ENCODE data around the gene SNX22.
"Not testable (repeated sequence)": the region's sequence is repeated elsewhere in the genome, so short reads cannot be mapped to it uniquely, and the experiment has no call there.

The SNX22 gene

DNA sequence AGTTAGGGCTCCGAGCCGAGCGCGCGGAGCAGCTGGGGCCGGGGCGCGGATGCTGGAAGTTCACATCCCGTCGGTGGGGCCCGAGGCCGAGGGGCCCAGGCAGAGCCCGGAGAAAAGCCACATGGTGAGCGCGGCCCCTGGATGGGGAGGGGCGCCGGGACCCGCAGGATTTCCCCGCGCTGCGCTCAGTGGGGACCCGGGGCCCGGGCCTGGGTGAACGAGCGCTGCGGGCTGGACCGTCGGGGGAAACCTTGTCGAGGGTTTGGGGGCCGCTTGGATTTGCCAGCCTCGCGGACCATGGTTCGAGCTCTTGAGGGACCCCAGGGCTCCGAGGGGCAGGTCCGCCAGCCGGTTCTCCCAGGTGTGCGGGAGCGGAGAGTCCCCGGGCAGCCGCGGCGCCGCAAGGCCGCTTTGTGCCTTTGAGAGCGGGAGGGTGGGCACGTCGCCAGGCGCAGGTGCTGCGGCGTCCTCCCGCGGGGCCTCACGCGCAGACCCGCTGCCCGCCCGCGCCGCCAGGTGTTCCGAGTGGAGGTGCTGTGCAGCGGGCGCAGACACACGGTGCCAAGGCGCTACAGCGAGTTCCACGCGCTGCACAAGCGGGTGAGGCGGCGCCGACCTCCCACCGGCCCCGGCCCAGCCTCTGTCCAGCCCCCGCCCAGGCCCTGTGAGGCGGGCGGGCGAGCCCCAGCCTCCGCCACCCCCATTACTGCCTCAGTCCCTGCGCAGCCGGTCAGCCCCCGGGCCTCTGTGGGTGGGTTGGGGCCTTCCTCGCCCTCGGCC is at the start of gene SNX22:
Gene SNX22 (plus strand): TSS at position 5 of the 780 bp plus-strand sequence. CDS start 45 bp downstream, at position 50.
- DNase-seq, result peak in 4 of 51 donors; percentile 33 to 57 (median 46)

DNA sequence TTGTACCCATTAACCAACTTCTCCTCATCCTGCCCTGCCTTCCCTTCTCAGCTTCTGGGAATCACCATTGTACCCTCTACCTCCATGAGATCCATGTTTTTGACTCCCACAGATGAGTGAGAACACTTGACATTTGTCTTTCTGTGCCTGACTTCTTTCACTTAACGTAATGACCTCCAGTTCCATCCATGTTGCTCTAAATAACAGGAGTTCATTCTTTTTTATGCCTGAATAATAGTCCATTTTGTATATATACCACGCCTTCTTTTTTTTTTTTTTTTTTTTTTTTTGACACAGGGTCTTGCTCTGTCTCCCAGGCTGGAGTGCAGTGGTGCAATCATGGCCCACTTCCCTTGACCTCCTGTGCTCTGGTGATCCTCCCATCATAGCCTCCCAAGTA is 49.0 kb upstream of the SNX22 start:
- no peak for DNase-seq

DNA sequence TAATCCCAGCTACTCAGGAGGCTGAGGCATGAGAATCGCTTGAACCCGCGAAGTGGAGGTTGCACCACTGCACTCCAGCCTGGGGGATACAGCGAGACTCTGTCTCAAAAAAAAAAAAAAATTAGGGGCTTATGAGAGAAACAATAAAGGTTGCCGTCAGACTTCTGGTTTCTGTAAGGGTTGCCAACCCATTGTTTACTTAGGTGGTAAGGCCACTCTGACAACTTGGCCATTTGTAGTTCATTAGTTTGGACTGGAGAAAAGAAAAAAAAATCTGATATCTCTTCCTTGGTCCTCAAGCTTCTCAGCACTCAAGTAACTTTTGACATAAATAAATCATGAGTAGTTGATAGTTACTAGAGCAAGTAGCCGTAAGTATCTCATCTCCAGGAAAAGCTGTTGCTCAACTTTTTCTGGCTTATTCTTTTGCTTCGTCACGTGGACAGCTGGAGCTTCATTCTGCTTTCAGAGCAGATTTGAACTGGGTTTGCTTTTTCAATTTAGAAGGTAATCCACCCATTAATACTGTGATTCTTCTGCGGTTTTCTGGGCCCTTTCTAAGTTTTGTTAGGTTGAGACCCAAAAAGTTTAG is 46.3 kb upstream of the SNX22 start:
- DNase-seq, result peak in 1 of 51 donors; percentile 1

DNA sequence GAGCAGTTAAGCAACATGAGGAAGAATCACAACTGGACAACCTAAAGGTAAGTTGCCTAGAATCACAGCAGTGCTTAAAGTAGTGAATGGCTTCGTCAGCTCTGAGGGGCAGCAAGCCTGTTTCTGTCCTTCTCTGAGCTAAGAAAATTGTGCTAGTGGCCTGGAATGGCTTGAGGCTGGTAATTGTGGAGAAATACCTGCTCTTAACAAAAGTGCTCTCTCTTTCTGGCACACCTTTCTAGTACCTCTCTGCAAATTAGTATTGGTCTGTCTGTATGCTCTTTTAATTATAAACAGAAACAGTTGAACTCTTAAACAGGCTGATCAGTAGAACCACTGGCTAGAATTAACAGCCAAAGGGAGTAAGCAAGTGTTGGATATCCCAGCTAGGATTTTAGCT is 44.2 kb upstream of the SNX22 start:
- DNase-seq, result no peak

DNA sequence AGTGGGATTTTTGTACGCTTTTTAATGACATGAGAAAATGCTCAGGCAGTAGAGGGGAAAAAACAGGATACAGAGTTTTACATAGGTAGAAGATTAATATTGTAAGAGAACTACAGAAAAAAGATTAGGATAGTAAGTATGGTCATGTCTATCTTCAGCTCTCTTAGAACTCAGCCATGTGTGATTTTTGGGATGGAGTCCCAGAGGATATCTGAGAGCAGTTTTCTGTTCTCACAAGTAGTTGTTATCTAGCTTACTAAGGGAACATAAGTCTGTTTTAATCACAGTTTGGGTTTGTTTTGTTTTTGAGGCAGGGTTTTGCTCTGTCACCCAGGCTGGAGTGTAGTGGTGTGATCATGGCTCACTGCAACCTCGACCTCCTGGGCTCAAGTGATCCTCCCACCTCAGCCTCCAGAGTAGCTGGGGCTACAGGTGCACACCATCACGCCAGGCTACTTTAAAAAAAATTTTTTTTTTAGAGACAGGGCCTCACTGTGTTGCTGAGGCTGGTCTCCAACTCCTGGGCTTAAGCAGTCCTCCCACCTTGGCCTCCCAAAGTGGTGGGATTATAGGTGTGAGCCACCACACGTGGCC is 41.3 kb upstream of the SNX22 start:
- DNase-seq, result not testable (repeated sequence)

DNA sequence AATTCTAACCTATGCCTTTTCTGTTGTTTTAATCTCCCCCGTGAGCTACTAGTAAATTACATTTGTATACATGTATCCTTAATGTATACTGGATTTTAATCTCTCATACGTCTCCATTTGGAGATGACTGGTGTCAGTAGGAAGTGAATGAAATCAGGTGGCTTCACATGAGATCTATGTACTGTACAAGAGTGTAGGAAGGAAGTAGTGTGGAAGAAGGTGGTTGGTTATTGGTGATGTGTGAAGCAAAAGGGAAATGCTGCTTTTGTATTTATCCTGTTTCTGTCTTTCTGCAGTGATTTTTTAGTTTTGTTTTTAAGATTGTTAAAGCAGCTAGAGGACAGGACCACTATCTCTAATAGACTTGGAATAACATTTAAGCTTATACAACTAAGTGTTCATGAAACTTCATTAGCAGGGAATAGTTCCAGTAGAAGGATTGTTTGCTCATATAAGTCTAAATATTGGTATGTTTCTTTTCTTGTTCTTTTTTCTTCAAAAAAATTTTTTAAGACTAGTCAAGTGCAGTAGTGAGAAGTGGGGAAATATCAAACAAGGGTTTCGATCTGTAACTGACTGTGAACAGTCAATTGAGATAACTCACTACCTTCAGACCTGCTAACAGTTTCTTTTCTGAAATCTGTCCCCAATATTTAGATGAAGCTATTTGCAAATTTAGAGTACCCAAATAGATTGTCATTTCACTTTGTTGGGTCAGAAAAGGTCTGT is 40.4 kb upstream of the SNX22 start:
- DNase-seq, result no peak

DNA sequence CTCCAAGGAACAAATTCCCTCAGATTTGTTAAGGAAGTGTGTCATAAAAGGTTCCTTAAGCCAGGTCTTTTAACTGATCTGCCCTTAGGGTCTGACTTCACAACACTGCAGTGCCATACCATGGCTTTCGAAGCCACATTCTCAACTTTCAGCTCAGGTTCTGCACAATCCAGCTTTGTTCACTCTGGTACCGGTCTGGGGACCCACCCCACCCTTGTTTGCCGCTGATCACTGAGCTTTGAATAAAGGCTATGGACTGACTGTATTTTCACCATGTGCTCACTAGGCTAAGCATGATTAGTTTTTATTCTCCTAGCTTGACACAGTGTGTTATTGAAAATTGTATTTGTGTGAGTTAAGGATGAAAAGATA is 39.9 kb upstream of the SNX22 start:
- DNase-seq, result peak in 1 of 51 donors; percentile 25

DNA sequence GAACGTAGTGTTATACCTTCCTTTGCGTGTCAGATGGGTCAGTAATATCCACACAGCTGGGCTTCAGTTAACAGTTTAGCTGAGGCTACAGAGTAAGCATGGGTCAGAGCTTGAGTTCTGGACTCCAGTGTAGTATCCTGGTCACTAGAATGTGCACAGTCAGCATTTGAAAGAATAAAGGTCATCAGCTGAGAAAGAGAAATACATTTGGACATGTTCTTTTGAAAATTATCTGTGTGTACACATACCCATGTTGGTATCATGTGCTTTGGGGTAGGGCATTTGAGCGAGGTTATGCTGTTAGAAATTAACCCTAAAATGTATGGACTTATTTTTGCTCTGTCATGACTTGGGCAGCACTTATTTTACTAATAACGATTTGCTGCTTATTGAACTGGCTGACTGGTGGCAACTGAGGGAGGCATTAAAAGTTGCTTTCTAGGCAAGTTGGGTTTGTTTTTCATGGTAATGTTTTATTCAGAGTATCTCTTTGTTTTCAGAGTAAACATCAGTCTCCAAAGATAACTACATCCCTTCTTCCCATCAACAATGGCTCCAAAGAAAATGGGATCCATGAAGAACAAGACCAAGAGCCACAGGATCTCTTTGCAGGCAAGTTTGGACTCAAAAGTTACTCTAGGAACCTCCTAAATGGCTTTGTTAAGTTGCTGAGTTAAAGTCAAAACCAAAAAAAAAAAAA is 39.3 kb upstream of the SNX22 start:
- no peak for DNase-seq

DNA sequence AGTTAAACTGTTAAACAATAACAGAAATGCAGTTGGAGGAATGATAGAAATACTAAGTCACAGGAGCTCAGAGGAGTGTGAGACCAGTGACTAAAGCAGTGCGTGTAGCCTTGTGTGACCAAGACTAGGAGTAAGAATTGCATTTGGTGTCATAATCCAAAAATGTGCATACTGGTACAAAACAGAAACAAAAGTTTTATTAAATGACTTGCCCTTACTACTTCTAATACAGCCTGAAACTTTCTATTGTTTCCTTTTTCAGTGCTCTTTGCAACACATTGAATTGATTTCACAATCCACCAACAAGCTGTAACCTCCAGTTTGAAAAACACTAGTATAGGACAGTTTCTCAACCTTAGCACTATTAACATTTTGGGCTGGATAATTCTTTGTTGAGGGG is 38.6 kb upstream of the SNX22 start:
- no peak for DNase-seq

DNA sequence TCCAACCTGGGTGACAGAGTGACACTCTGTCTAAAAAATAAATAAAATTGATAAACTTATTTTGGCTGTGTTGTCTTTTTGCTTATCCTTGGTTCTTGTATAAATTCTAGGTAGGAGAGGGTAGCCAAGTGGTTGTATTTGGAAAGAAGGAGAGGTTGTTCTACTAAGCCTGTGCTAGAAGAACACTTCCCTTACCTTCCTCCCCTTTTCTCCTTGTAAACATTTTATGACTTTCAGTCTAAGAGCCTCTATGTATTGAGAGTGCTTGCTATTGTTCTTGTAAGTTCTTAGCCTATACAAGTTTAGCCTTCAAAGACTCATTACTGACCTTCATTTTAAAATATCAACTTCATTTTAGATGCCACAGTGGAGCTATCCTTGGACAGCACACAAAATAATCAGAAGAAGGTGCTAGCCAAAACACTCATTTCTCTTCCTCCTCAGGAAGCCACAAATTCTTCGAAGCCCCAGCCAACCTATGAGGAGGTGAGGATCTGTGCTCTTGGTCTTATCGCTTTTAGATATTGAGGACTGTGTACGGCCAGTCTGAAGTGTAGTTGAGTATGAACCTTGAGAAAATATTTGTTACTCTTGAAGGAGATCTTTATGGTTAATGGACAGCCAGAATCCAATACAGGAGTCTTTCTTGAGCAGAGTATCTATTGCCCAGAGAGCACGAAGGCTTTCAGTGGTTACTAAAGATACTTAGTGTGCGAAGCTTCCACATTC is 33.6 kb upstream of the SNX22 start:
- no peak for DNase-seq

DNA sequence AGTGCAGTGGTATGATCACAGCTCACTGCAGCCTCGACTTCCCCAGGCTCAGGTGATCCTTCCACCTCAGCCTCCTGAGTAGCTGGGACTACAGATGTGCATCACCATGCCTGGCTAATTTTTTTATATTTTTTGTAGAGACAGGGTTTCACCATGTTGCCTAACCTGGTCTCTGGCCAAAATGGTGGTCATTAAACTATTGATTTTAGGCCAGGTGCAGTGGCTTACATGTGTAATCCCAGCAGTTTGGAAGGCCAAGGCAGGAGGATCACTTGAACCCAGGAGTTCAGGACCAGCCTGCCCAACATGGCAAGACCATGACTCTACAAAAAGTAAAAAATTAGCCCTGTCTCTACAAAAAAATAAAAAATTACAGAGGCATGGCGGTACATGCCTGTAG is 31.2 kb upstream of the SNX22 start:
- DNase-seq, result not testable (repeated sequence)

DNA sequence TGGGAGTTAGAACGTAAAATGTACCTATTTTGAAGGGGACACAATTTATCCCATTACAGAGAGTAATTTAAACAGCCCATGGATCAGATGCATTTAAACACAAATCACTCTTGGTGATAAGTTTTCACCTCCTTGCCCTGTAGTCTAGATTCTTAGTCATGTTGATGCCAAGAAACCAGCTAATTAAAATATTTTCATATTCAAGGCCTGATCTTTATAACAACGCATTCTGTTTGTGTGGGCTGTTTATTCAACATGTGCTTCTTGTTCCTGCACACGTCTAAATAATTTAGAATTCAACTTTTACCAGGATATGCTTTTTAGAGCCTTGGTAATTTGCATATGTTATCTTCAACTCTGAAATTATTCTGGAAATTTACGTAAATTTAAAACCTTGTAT is 29.9 kb upstream of the SNX22 start:
- DNase-seq, result no peak

DNA sequence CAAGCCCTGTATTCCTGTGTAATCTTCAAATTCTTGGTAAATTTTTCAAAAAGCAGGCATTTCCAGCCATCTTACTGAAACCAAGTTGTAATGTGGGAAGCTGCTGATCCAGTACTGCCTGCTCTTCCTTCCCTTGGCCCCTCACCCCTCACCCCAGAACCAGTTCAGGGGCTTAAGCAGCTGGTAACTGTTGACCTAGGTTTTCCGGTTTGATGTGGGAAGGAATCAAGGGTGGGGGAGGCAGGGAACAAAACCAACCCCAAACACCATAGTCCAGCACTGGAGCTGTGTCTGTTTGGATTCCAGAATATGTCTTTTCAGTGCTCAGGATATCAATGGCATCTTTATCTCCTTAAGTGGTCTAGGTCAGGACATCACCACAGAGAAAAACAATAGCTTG is 29.1 kb upstream of the SNX22 start:
- peak in 8 of 51 donors; percentile 5 to 71 (median 37) for DNase-seq

DNA sequence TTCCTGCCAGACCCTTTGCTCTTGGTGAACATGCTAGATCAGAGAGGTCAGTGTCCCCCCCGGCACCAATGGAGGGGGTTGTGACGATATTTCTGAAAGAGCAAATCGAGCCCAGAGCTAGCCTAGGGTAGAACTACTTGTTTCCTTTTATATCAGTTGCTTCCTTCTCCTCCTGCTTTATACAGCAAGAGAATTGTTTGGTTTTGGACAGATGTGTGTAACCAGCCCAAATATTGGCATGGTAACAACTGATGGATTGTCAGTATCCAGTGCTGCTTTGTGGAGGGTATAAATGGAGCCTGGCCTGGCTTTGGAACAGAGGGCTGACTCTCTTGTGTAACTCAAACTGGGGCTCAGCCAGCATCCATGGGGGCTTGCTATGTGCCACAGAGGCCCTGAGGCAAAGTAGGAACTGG is 28.6 kb upstream of the SNX22 start:
- DNase-seq, result peak in 42 of 51 donors; percentile 23 to 94 (median 76)

DNA sequence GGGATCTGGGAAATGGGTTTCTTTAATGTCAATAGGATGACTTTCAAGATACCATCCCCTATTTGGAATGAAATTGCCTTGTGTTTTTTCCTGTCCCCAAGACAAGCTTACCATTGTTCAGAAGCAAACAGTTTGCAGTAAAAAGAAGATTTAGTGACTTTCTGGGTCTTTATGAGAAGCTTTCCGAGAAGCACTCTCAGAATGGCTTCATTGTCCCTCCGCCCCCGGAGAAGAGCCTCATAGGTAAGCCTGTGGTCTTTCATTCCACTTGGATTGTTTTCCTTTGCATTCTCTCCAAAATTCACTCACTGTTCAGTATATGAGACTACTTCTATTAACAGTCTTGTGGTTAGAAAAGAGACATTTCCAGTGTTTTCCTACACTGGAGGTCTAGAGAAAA is 25.6 kb upstream of the SNX22 start:
- no peak for DNase-seq

DNA sequence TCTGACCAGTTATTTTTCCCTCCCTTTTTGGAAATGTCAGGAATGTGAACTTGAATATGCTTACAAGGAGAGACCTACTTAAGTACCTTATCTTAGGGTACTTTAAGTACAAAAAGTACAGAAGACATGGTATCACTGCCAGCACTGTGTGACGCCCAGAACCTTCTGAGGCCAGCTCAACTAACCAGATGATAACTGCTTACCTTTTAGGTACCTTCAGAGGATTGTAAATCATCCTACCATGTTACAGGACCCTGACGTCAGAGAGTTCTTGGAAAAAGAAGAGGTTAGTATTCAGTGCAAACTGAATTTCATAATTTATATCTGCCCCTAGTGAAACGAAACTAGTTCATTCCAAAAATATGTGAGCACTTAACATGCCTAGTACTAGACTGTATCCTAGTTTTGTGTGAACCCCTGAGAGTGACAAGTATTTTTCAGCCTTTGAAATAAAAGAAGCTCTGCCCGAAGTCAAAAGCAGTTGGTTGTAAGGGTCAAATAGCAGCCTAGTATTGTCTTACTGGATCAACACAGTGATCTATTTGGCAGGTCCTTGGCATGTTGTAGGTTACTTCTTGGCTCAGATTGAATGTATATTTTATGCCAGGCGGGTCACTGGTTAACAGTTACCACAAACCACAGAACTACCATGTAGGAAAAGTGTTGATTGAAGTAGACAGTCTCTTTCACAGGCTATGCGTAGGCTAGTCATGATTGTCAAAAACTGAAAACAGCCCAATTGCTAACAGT is 23.8 kb upstream of the SNX22 start:
- DNase-seq, result no peak

DNA sequence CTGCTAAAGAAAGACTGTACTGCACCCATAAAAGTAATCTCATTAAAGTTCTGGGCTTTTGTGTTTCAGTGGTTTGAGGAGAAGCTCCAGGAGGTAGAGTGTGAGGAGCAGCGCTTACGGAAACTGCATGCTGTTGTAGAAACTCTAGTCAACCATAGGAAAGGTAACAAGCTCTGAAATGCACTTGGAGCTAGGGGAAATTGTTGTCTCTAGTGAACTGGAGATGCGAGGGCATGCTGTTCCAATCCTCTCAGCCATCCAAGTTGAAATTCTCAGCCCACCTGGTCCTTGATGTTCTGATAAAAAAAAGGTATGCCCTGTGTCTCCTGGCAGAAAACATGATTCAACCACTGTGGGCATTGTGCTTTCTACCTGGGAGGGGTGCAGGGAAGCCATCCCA is 21.4 kb upstream of the SNX22 start:
- DNase-seq, result no peak

DNA sequence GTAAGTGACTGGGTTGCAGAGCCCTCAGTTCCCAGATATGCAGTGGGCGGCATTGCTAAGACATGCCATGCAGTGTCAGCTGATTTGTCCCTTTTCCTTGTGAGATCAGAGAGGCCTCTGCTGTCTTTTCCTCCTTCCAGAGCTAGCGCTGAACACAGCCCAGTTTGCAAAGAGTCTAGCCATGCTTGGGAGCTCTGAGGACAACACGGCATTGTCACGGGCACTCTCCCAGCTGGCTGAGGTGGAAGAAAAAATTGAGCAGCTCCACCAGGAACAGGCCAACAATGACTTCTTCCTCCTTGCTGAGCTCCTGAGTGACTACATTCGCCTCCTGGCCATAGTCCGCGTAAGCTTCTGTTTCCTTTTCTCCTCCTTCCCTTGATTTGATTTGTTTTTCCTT is 20.0 kb upstream of the SNX22 start:
- DNase-seq, result peak in 11 of 51 donors; percentile 11 to 50 (median 34)

DNA sequence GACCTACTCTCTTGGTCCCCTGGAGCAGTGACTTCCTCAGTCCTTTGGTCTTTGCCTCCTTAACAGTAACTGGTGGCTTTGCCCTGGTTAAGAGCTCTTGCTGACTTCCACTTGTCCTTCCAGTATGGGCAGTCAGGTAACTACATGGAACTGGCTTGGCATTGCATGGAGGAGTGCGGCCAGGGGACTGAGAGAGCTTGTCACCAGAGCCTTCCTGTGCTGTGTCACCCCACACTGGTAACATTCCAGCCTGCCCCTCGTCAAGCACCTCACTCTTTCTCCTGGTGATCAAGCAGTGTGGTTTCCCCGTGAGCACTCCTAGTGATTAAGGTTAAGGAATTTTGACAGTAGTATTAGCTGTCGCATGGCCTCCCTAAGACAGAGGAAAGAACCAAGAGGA is 19.3 kb upstream of the SNX22 start:
- no peak for DNase-seq

Data from hypothalamus (tissue), 51 donors.